Activated naive CD8-positive, alpha-beta T cell treated with anti-CD3 and anti-CD28 coated beads, Interleukin-2, amount 50 U/mL, for 16 hours (primary cell): Measurements from ENCODE around the gene PI4K2A.

ENCODE experiments used
- DNase-seq: peaks from one replicate; pipeline ENCODE4 v3.0.0-alpha.2; 2020; ENCODE audit warnings: low read depth, low spot score

PI4K2A gene

DNA sequence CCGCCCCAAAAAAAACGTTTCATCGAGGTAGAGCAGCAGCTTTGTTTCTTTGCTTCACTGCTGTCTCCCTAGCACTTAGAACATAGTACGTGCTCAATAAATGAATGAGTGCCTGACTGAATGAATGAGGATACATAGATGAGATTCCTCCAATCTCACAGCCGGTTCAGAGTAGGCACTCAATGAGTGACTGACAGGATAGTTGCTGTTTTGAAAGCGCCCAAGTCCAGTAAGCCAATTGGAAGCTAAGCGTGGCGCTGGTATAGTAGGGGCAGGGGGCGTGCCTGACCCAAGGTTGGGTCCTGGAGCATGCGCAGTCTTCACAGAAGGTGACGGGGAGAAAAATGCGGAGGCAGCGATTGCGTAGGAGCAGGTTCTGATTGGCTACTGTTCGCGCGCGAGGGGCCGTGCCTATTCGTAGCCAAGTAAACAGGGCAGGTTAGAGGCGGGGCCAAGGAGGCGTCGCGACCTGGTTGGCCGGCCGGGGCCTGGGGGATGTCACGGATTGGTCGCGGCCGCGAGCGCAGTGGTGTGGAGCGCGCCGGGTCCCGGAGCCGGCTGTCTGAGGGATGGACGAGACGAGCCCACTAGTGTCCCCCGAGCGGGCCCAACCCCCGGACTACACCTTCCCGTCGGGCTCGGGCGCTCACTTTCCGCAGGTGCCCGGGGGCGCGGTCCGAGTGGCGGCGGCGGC, at the start of gene PI4K2A:
Gene PI4K2A (plus strand): TSS at position 498 of the 694 bp plus-strand sequence. CDS start 72 bp downstream, at position 570.
- peak; percentile 98 for DNase-seq

DNA sequence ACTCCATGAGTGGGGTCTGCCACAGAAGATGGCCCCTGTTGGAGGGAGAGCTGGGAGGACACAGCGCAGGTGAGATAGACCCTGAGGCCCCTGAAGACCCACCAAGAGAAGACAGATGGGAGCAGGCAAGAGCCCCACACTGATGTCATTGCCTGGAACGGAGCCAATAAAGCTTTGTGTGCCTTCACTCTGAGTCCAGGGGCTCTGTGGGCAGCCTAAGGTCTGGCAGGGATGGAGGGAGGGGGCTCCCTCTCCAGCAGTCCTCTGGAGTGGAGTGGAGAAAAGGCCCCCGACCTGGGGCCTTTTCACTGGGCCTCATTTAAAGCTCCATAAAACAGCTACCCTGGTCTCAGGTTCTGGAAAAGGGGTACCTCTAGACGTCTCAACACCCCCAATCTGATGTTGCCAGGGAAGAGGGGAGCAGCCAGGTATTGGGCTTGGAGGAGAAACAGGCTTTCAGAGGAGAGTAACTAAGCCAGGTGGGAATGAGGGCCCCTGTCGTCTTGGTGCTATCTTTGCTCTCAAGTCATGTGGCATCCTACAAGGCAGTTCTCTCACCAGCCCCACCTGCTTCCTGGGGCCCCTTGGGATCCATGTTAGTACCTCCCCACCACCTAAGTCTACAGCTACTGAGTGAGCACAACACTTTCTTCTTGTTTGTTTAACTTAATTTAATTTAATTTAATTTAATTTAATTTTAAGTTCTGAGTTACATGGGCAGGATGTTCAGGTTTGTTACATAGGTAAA, 49.5 kb upstream of the PI4K2A start:
- DNase-seq: no peak

DNA sequence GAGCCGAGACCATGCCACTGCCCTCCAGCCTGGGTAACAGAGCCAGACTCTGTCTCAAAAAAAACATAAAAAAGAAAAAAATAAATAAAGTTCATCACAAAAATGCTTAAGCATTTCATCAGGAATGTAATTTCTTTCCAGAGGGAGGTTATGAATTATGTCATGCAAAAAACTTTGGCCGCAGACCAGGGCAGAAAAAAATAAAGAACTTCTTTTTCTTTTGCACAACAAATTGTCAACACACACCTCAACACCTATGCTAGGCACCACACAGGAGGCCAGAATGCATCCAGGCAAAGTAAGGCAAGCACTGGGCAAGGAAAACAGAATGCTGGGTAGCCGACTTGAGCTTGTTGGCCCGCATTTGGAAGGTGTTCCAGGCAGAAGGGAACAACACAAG, 47.0 kb upstream of the PI4K2A start:
- no peak for DNase-seq

DNA sequence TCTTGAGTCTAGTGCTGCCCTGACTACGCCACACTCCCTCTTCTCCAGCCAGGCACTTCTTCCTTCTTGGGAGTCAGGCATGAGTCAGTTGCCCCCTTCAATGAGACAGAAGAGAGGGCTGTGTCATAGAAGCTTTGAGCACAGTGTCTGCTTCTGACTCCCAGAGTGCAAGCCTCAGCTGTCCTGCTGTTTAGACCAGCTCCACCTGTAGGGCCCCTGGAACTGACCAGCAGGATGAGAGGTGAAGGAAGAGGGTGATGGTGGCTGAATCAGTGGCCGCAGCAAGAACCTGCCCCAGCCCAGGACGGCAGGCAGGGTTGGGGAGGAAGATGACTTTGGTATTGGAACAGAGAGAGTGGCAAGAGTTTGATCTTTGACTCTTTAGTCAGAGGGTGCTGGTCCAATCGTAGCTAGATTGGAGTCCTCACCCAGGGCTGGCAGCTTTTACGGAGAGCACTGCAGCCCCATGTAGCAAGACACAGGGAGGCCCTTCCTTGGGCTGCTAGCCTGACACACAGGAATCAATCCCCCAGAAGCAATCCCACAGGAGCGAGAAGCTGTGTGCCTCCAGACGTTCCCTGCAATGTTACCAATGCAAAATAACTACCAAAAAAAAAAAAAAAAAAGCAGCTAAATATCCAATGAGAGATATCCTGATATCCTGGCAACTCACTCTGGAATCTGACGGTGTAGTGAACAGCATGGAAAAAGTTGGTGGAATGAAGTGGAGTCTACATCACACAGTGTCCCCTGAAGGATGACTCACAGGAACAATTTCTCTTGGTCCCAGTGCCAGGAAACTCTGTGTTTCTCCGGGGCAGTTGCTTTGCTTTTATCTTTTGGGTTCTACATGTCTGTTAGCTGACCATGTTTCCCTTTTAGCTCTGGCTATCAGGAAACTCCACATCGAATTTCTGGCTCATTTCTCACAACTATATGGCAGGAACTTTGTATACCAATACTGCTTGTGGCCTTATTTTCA, 44.1 kb upstream of the PI4K2A start:
- DNase-seq: no peak

DNA sequence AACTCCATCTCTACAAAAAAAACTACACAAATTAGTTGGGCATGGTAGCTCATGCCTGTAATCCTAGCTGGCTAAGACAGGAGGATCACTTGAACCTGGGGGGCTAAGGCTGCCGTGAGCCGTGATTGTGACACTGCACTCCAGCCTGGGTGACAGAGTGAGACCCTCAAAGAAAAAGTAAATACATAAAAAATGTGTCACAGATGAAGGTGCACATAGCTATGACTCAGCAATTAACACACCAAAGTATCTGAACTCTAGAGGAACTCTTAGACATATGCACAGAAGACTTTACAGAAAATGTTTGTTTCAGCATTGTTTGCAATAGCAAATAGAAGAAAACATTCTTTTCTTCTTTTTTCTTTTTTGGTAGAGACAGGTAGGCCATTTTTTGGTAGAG, 42.7 kb upstream of the PI4K2A start:
- no peak for DNase-seq

DNA sequence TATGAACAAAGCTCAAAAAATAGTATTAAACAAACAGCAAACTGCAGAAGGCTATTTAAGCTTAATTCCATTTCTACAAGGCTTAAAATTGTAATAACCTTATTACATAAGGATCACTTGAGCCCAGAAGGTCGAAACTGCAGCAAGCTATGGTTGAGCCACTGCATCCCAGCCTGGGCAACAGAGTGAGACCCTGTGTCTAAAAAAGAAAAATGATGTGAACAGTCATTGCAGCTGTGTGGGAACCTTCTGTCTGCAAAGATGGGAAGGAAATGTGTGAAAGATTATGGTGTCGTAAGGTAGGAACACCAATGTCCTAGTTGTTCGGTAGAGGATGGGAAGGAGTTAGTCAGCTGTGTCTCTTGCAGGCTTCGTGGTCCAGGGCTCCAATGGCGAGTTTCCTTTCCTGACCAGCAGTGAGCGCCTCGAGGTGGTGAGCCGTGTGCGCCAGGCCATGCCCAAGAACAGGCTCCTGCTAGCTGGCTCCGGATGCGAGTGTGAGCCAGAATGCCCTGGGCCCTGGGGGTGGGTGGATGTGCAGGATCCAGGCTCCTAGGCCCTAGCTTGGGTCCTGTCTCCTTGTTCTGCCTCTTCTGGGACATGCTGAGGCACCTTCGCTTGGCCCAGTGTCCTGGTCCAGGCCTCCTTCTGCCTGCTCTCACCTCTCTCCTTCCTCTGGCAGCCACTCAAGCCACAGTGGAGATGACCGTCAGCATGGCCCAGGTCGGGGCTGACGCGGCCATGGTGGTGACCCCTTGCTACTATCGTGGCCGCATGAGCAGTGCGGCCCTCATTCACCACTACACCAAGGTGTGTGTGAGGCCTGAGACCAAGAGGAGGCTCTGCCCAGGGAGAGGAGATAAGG, 41.8 kb upstream of the PI4K2A start:
- no peak for DNase-seq

DNA sequence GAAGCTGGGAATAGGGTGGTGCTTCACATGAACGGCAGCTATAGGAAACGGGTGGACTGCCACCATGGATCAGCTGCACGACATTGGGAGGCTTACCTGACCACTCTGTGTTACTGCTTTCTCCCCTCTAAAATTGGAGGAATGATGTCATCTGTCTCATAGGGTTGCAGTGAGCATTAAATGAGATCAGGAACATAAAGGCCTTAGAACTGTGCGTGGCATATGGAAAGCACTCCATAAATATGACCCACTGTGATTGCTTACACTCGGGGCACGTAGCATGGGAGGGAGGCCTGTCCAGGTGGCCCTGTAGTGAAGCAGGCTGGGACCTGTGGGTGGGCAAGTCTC, 41.2 kb upstream of the PI4K2A start:
- no peak for DNase-seq

DNA sequence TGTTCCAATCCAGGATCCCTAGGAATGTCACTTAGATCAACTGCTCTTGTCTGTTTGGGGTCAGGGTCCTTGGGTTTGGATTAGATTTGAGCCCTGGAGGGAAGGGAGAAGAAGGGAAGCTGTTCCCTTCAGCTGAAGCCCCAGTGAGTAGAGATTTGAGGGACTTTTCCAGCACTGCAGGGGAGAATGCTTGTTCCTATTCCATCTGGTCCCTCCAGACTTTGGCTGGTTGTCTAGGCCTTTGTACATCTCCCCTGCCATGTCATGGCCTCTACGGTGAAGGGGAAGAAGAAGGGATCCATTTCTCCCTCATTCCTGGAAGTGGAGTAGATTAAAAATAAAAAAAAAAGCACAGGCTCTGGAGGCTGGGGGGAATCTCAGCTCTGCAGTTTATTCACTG, 39.9 kb upstream of the PI4K2A start:
- no peak for DNase-seq

DNA sequence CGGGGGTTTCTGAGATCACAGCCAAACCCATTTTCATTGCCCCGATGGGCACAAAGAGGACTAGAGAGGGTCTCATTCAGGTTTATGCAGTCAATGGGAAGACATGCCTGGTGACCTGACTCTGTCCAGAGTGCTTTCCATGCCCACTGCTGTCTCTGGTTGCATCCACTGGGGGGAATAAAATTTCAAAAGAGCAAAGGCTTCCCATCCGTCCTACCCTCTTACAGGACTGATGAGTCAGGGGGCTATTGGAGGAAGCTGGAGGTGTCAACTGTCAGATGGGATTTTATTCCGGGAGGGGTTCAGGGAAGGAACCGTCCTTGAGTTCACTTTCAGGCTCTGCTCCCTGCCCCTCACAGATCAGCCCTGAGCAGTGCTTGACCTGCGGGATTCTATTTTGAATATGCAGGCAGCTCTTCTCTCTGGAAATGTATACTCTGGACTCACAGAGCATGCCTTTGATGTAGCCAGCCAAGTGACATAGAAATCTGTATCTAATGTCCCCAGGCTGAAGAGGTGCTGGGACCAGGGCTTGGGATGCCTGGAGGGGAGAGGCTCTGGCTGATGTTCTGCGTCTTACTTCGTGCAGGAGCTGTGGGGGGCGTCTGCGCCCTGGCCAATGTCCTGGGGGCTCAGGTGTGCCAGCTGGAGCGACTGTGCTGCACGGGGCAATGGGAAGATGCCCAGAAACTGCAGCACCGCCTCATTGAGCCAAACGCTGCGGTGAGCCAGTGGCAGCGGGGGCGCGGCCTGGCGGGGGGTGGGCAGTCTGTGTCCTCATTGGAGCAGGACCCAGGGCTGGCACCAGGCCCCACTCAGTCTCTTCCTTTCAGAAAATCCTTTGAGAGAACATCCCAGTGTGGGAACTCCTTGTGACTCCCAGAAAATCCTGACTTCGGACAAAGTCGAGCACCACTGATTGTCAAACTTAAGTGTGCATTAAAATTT, 38.9 kb upstream of the PI4K2A start:
- DNase-seq: no peak

DNA sequence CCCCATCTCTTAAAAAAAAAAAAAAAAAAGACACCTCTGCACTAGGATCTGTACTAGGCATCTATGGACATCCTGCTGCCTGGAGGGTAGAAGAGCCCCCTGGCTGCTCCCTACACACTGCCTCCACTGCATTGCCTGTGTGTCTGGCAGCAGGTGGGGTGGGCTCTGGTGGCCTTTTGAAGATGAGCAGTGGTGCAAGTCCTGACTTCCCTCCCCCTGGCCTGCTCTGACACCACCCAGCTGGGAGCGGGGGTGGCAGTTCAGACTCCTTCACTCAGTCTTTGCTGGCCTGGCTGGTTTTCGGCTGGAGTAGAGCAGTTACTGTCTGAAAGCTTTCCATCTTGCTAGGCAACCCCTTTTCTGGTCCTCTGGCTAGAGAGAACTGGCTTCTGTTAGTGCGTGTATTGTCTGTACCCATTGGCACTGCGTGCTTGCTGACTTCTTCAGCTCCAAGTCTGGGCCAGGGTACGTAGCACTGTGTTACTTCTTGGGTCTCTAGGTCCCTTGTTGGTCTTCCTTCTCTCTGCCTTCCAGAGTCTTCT, 33.3 kb upstream of the PI4K2A start:
- no peak for DNase-seq

DNA sequence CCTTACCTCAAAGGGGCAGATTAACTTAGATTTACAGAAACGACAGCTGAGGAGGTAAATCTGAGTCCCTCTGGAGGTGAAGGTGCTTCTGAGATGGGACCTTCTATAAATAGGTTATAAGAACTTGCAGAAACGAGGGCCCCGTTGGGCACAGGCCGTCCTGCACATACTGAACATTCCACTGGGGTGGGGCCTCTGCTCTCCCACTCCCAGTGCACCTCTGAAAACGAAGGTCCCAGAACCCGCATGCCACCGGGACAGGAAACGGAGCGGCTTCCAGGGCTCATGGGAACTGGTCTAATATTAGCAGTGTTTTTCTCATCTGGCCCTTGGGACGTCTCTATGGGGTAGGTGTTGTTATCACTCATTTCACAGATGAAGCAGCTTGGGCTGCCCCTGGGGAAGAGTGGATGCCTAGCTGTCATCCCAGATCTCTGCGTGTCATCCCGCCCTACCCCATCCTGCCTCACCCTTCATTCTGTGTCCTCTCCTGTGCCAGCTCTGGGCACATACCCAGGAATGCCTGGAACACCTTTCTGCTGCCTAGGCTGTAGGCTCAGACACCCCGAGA, 31.4 kb upstream of the PI4K2A start:
- DNase-seq: no peak

DNA sequence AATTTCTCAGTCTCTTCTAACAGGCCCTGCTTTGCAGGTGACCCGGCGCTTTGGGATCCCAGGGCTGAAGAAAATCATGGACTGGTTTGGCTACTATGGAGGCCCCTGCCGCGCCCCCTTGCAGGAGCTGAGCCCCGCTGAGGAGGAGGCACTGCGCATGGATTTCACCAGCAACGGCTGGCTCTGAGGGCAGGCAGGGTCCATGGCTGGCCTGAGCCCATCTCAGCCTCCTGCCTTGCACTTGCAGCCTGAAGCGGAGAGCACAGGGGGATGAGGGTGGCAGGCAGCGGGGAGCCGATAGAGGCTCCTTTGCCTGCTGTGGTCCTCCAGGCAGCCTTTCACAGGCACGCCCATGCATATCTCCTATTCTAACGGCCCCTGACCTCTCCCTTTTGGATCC, 29.0 kb upstream of the PI4K2A start:
- no peak for DNase-seq

DNA sequence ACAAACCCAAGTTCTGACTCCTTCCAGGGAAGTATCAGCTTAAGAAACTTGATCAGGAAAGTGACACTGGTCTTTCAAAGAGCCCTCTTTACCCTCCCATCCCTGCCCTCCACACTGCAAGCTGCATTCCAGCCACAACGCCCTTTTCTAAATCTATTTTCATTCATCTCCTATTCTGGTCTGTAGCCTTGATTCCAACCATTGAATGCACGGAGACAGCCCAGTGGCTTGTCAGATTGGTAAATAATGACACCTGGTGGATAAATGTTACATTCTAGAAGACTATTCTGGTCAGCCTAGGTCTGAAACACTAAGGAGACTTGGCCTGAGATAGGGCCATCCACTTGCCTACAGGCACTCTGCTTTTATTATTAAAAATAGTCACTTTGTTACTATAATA, 28.1 kb upstream of the PI4K2A start:
- no peak for DNase-seq

DNA sequence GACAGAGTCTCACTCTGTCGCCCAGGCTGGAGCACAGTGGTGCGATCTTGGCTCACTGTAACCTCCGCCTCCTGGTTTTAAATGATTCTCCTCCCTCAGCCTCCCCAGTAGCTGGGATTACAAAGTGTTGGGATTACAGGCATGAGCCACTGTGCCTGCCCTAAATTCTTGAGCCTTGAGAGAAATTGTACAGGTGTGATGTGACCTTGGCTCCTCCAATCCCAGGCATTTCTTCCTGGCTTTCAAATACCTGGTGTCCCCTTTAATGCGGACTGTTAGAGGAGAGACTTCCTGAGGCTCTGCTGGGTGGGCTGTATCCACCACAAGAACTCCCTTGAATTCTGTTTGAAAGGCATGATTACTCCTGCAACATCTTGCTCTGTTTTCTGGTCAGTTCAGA, 22.2 kb upstream of the PI4K2A start:
- no peak for DNase-seq

DNA sequence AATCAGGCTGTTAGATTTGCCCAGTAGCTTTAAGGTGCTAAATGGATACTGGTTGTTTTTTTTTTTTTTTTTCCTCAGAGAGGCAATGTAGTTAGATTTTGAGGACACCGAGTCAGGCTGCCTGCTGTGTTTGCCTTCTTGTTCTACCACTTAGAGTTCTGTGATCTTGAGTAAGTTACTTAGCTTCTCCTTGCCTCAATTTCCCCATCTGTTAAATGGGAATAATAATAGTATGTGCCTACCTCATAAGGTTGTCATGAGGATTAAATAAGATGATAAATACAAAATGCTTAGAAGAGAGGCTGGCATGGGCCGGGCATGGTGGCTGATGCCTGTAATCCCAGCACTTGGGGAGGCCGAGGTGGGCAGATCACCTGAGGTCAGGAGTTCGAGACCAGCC, 21.7 kb upstream of the PI4K2A start:
- DNase-seq: no peak

DNA sequence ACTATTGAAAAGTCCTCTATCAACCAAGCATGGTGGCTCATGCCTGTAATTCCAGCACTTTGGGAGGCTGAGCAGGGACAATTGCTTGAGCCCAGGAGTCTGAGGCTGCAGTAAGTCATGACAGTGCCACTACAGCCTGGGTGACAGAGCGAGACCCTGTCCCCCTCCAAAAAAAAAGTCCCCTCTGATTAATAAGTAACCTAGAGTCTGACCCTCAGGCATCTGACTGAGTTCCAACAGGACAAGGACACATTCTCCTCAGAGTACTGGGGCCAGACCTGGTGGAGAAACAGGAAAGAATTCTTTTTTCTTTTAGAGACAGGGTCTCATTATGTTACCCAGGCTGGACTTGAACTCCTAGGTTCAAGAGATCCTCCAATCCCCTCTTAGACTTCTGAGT, 17.2 kb upstream of the PI4K2A start:
- DNase-seq: no peak

DNA sequence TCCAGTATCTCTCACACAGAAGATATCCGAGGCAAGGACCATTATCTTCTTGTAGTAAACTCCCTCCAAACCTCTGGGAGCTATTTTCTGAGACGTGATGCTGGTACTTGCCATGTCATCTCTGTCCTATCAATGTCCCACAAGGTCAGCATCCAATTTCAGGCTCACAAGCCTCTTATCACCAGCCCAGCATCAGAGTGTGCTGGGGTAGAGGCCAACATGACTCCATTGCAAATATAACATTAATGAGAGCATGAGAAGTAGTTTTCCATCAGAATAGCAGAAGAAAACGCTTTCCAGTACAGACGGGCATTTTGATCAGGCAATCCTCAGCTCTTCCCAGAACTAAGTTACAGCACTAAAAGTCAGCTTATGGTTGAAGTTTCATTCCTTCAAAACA, 12.7 kb upstream of the PI4K2A start:
- DNase-seq: no peak

DNA sequence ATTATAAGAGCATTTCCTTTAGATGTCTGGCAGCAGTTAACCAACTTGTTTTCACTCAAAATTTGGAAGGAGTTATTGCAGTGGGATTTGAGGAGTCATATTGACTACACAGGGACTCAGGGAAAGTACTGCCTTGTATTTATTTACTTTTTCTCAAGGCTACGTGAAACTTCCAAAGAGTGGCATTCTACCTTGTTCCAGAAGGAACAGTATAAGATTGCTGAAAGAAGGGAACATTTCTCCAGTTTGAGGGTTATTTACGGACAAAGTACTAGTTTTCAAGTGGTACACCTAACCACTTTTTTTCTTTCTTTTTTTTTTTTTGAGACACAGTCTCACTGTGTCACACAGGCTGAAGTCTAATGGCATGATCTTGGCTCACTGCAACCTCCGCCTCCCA, 12.2 kb upstream of the PI4K2A start:
- no peak for DNase-seq

DNA sequence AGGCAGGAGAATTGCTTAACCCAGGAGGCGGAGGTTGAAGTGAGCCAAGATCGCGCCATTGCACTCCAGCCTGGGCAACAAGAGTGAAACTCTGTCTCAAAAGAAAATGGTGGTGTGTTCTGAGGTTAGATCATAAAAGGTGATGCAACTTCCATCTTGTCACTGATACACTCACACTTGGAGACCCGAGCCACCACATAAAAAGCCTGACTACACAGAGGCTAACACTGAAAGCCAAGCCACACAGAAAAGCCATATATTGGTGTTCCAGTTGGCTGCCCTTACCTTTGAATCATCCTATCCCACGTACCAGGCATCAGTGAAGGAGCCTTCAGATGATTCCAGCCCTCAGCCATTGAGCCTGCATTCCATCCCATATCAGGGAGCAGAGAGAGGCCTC, 11.2 kb upstream of the PI4K2A start:
- no peak for DNase-seq

DNA sequence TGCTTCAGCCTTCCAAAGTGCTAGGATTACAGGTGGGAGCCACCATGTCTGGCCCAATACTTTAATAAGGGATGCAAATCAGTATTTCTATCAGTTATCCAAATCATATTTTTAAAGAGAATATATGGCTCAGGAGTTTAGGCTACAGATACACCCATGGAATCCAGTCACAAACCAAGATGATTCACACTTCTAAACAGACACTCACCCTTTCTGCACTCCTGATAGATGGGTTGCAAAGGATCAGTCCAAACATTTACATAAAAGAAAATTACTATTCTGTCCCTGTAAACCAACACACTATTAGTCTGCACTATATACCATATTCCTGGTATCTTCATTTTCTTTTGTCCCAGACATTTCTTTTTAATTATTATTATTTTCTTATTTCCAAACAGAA, 9.4 kb upstream of the PI4K2A start:
- DNase-seq: no peak
